T-helper 17 cell (primary cell): Measurements from ENCODE around the gene ZBTB9. TPM values are rescaled to one million over a fixed set of nuclear protein-coding genes. Genes with fewer than 3 reads are reported as not detected.

Experiments used
- ATAC-seq: fragments of 150-1000 bp; cut with Tn5 transposase; 2 replicates; pipeline ENCODE4 v1.10.0; 2021; ENCODE audit warnings: mild to moderate bottlenecking, moderate library complexity
- DNase-seq, 3 donors: peaks; one replicate each; pipeline versions ENCODE4 v3.0.0 to v3.0.0-alpha.2; 2020 to 2021
- H3K9me3 ChIP-seq: one replicate; pipeline ENCODE4 v1.7.0; 2013; ENCODE audit warnings: low read length, mild to moderate bottlenecking; ENCODE audit not compliant: control insufficient read depth, poor library complexity, severe bottlenecking
- H3K27ac Mint-ChIP-seq: one replicate; pipeline ENCODE4 v1.8.0; 2022; ENCODE audit warnings: mild to moderate bottlenecking, moderate library complexity, mixed read lengths
- H3K27me3 Mint-ChIP-seq: one replicate; pipeline ENCODE4 v1.8.0; 2022; ENCODE audit warnings: mixed read lengths
- H3K36me3 Mint-ChIP-seq: one replicate; pipeline ENCODE4 v1.8.0; 2022; ENCODE audit warnings: low read depth, mixed read lengths
- H3K4me1 Mint-ChIP-seq: one replicate; pipeline ENCODE4 v1.8.0; 2022; ENCODE audit warnings: mild to moderate bottlenecking, mixed read lengths
- H3K4me3 Mint-ChIP-seq: one replicate; pipeline ENCODE4 v1.8.0; 2022; ENCODE audit warnings: mild to moderate bottlenecking, moderate library complexity, mixed read lengths
- total RNA-seq, 4 donors: library from RNA in 2 of 4; stranded (reverse) in 2 of 4; gene quantifications; one replicate each; pipeline ENCODE4 v1.2.3 and lab custom pipeline; 2022 to 2026

The ZBTB9 gene
- total RNA-seq, result 1 to 10 TPM; 3.9 to 4.4 TPM
- total RNA-seq (lab: John Stamatoyannopoulos, UW), result 9.8 to 21.3 reads per million in 2 donors

DNA sequence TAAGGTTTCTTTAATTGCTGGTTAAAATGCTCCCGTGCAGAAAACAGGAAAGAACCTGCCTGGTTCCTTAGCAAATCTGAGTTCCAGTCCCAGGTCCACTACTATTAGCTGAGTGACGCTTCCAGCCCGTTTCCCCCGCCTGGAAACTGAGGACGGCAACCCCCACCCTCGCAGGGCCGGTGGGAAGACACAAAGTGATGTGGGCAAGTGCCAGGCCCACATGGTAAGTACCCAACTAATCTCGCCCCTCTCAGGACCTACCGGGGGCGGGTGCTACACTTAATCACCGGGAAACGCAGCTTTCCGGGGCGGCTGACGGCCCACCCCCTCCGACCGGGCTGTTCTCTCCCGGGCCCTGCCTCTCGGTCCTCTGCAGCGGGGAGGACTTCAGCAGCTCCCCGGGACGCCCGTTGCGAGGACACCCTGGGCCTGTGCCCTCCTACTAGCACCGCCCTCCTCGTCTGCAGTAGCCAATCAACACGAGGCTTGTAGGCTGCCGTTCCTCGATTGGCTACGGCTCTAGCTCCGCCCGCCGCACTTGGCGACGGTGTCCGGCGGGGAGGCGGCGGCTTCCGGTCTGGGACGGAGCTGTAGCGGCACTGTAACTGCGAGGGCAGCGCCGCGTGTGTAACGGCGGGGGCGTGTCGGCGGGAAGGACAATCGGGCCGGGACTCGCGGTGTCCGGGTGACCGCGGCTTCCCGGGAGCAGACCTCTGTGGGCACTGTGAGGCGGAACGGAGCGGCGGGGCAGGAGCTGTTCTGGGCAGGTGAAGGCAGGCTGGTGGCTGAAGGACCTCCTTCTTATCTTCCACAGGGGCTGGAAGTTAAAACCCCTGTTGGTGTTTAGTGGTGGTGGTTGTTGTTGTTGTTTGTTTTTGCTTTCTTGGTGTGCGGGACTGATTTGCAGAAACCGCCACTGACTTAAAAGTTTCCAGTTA lies at the start of gene ZBTB9:
TSS of gene ZBTB9 (plus strand) at position 568 of the 938 bp plus-strand sequence. CDS start 525 bp downstream, outside the sequence.
- ATAC-seq (peak; percentile 99), DNase-seq (peak; percentile 85 to 92 (median 91))
- Mint-ChIP-seq H3K4me1 (peaks cover 32% of the 10 kb centered on the region), H3K36me3 (no peaks in the 10 kb centered on the region), H3K27me3 (no peaks in the 10 kb centered on the region), H3K27ac (peak within 1 kb of the TSS; percentile 93), H3K4me3 (peak within 1 kb of the TSS; percentile 97)
- no peaks in the 10 kb centered on the region for H3K9me3 ChIP-seq

DNA sequence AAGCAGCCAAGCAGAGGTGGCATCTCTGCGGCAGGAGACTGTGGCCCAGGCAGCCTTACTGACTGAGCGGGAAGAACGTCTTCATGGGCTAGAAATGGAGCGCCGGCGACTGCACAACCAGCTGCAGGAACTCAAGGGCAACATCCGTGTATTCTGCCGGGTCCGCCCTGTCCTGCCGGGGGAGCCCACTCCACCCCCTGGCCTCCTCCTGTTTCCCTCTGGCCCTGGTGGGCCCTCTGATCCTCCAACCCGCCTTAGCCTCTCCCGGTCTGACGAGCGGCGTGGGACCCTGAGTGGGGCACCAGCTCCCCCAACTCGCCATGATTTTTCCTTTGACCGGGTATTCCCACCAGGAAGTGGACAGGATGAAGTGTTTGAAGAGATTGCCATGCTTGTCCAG lies 49.5 kb upstream of the ZBTB9 start:
- H3K27me3 Mint-ChIP-seq, result no peaks in the 10 kb centered on the region
- H3K4me3 Mint-ChIP-seq, result no peak overlapping the region
- no peak for ATAC-seq
- H3K36me3 Mint-ChIP-seq, result peaks cover 4% of the 10 kb centered on the region
- H3K27ac Mint-ChIP-seq, result peak overlapping the region; percentile 74
- no peak for DNase-seq
- H3K9me3 ChIP-seq, result no peaks in the 10 kb centered on the region
- peaks cover 17% of the 10 kb centered on the region for H3K4me1 Mint-ChIP-seq

DNA sequence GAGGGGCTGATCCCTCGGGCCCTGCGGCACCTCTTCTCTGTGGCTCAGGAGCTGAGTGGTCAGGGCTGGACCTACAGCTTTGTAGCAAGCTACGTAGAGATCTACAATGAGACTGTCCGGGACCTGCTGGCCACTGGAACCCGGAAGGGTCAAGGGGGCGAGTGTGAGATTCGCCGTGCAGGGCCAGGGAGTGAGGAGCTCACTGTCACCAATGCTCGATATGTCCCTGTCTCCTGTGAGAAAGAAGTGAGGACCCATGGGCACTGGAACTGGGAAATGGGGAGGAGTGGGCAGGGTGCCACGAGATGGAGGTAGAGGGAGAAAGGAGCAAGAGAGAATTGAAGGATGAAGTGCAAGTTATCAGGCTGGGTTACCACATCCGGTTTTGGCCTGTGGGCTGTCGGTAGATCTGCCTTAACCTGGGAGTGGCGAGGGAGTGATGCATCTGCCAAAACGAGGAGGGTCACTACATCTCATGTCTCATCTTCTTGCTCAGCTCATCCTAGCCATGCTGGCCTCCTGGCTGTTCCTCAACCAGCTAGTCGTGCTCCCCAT lies 48.9 kb upstream of the ZBTB9 start:
- no peak for DNase-seq
- Mint-ChIP-seq H3K4me1 (peaks cover 20% of the 10 kb centered on the region), H3K4me3 (no peak overlapping the region), H3K27me3 (no peaks in the 10 kb centered on the region), H3K27ac (peak overlapping the region; percentile 74), H3K36me3 (peaks cover 4% of the 10 kb centered on the region)
- no peak for ATAC-seq
- H3K9me3 ChIP-seq, result no peaks in the 10 kb centered on the region

- peak overlapping the region; percentile 77 for H3K4me3 Mint-ChIP-seq
- H3K27me3 Mint-ChIP-seq, result no peaks in the 10 kb centered on the region
- peak overlapping the region; percentile 74 for H3K27ac Mint-ChIP-seq
- no peak for ATAC-seq
- DNase-seq, result no peak
- no peaks in the 10 kb centered on the region for H3K9me3 ChIP-seq
- peaks cover 4% of the 10 kb centered on the region for H3K36me3 Mint-ChIP-seq
- H3K4me1 Mint-ChIP-seq, result peaks cover 20% of the 10 kb centered on the region
Measured at GRCh38 chr6:33406126-33406525, 48.2 kb upstream of the ZBTB9 start.

GRCh38 chr6:33407132-33407718 lies 47.2 kb upstream of the ZBTB9 start:
- H3K36me3 Mint-ChIP-seq, result peaks cover 4% of the 10 kb centered on the region
- ATAC-seq (no peak), DNase-seq (no peak)
- H3K4me3 Mint-ChIP-seq, result no peak overlapping the region
- H3K9me3 ChIP-seq, result no peaks in the 10 kb centered on the region
- H3K4me1 Mint-ChIP-seq, result peaks cover 26% of the 10 kb centered on the region
- H3K27me3 Mint-ChIP-seq, result no peaks in the 10 kb centered on the region
- peak overlapping the region; percentile 57 for H3K27ac Mint-ChIP-seq

DNA sequence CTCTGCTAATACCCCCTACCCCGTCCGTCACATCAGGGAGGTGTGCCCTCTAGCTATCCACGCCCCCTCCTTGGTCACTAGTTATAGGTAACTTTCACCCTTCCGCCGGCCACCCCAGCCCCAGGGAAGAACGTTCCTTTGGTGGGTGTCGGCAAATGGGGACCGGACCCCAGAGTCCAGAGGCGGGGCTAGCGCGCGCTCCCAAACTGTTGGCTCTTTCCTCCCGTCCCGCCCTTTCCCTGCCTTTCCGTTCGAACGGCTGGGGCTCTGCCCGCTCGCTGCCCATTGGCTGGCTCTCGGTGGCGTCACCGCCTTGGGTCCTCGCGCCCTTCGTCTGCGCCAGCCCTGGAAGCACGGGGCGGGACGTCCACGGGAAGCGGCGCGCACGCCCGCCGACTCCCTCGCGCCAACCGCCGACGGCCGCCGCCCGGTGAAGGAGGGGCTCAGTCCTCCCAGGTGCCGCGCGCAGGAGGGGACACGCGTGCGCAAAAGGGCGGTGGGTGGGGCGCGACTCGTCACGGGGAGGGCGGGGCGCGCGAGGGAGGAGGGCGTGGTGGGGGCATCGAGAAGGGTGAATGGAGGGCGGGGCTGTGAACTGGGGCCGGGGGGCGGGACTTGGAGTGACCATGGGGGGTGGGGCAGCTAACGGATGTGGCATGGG lies 44.2 kb upstream of the ZBTB9 start:
- Mint-ChIP-seq H3K36me3 (peaks cover 9% of the 10 kb centered on the region), H3K4me1 (peaks cover 42% of the 10 kb centered on the region), H3K27ac (peak overlapping the region; percentile 92), H3K4me3 (peak overlapping the region; percentile 96), H3K27me3 (no peaks in the 10 kb centered on the region)
- DNase-seq, result peak; percentile 95 to 99 (median 98)
- peak; percentile 76 for ATAC-seq
- H3K9me3 ChIP-seq, result no peaks in the 10 kb centered on the region

DNA sequence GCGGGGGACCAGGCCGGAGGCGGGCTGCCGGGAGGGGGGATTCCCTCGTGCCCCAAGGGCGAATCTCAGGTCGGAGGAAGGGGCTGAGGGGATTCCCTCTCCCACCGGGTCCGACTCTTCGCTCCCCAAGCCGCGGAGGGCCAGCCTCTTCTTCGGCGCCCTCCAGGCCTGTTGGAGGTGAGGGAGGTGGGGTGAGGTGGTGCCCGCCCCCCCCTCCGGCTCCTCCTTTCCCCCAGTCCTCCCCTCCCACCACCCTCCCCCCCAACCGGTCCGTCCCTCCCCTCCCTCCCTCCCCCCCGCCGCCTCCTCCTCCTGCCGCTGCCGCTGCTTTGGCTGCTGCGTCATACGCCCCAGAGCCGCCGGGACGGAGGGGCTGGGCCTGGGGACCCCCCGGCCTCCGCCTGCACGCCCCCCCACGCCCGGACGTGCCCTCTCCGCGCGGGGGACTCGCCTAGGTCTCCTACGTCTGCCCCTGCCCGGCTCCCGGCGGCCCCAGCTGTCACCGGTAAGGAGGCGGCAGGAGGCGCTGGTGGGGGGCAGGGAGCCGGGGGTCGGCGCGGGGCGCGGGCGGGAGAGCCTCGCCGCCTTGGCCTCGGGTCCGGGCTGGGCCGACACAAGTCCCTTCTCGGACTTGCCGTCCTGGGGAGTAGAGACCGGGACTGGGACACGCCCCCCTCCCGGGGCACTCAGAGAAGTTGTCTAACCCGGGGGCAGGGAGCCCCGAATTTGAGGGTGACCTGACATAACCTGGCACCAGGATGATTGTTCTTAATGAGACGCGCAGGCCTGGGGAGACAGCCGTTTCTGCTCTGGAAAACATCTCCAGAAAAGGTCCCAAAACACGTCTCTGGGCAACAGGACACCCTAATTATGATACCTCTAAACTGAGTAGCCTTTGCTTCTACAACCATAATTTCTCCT lies 43.4 kb upstream of the ZBTB9 start, which contains the start of gene PHF1:
TSS of gene PHF1 (plus strand) at position 304 of the 921 bp plus-strand sequence. CDS start 1,250 bp downstream, outside the sequence.
- peak within 1 kb of the TSS; percentile 92 for H3K27ac Mint-ChIP-seq
- H3K9me3 ChIP-seq, result no peaks in the 10 kb centered on the region
- peaks cover 45% of the 10 kb centered on the region for H3K4me1 Mint-ChIP-seq
- H3K4me3 Mint-ChIP-seq, result peak within 1 kb of the TSS; percentile 96
- H3K36me3 Mint-ChIP-seq, result peaks cover 12% of the 10 kb centered on the region
- no peaks in the 10 kb centered on the region for H3K27me3 Mint-ChIP-seq
- peak in 1 of 3 donors; percentile 84 for DNase-seq
- peak; percentile 76 for ATAC-seq

GRCh38 chr6:33411632-33412005 lies 42.8 kb upstream of the ZBTB9 start:
- no peaks in the 10 kb centered on the region for H3K9me3 ChIP-seq
- H3K4me3 Mint-ChIP-seq, result peak overlapping the region; percentile 96
- no peaks in the 10 kb centered on the region for H3K27me3 Mint-ChIP-seq
- peaks cover 12% of the 10 kb centered on the region for H3K36me3 Mint-ChIP-seq
- peaks cover 50% of the 10 kb centered on the region for H3K4me1 Mint-ChIP-seq
- peak overlapping the region; percentile 92 for H3K27ac Mint-ChIP-seq
- no peak for ATAC-seq
- DNase-seq, result no peak

GRCh38 chr6:33412140-33413009 lies 42.0 kb upstream of the ZBTB9 start:
- DNase-seq (no peak), ATAC-seq (no peak)
- no peaks in the 10 kb centered on the region for H3K9me3 ChIP-seq
- Mint-ChIP-seq H3K4me1 (peaks cover 57% of the 10 kb centered on the region), H3K36me3 (peaks cover 12% of the 10 kb centered on the region), H3K27me3 (no peaks in the 10 kb centered on the region), H3K4me3 (peak overlapping the region; percentile 96), H3K27ac (peak overlapping the region; percentile 100)

- Mint-ChIP-seq H3K27ac (peak overlapping the region; percentile 100), H3K4me1 (peaks cover 62% of the 10 kb centered on the region), H3K36me3 (peaks cover 12% of the 10 kb centered on the region), H3K27me3 (no peaks in the 10 kb centered on the region), H3K4me3 (peak overlapping the region; percentile 96)
- DNase-seq (no peak), ATAC-seq (no peak)
- no peaks in the 10 kb centered on the region for H3K9me3 ChIP-seq
Measured at GRCh38 chr6:33413241-33414120, 40.9 kb upstream of the ZBTB9 start.
